GM12892 (cell line): ENCODE measurements around the gene NUDT1.

Source experiments
- POLR2A ChIP-seq: IDR thresholded peaks from 2 replicates; pipeline ENCODE4 v1.6.1; 2011; ENCODE audit warnings: low read depth, low read length, control low read depth
- POLR2AphosphoS5 ChIP-seq: IDR thresholded peaks from 2 replicates; pipeline ENCODE4 v1.6.1; 2011; ENCODE audit warnings: low read depth, low read length, control low read depth

DNA sequence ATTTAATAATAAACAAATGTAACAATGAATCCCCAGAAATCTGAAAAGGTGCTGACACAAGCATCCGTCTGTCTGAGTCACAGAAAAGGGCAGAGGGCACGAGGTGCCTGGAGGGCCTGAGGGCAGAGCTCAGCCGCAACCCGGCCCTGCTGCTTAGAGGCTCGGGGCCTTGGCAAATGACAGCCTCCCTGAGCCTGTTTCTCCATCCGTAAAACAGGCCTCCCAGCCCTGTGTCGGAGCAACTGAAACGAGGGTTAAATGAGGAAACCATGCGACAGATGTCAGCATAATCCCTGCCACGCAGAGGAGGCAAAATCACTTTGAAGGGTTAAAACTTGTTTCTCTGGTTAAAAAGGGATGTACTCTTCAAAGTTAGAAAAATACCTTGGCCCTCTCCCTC, 24.9 kb downstream of the NUDT1 start:
- TF ChIP-seq POLR2A (no peak), POLR2AphosphoS5 (no peak)
